Cerebellar cortex (tissue), 1 donor: ENCODE data around the gene PEDS1.
"Not testable (repeated sequence)": the region's sequence is repeated elsewhere in the genome, so short reads cannot be mapped to it uniquely, and the experiment has no call there.

Experiments used
- DNase-seq: peaks from one replicate; pipeline ENCODE4 v3.0.0-alpha.2; 2015; ENCODE audit warnings: low spot score

The PEDS1 gene

DNA sequence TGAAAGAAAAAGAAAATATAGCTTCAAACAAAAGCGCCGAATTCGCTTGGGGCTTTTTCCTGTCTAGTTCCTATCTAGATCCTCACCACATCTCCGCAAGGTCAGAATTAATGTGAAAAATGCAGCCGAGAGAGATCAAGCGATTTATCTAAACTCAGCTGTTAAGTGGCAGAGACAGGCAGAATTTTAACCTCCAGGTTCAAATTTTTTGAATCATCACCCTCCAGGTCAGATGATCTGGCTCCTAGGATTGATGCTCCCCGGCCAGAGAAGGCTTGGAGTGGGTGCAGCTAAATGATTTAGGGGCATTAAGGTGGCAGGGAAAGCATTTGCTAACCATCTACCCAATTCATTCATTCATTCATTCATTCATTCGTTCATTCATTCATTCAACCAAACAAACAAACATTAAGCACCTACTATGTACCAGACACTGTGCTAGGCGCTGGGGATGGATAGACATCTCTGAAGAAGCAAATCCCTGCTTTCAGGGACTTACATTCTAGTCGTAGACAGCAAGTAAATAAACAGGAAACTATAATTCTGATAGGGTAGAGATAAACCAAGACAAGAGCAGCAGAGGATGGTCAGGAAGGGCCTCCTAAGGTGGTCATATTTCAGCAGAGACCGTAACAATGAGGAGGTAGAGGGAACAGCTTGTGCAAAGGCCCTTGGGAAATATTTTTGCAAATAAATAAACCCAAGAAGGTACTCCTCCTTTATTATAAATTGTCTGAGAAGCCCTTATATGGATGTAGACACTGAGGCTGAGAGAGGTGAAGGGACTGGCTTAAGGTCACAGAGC, 39.9 kb downstream of the PEDS1 start:
- no peak for DNase-seq

DNA sequence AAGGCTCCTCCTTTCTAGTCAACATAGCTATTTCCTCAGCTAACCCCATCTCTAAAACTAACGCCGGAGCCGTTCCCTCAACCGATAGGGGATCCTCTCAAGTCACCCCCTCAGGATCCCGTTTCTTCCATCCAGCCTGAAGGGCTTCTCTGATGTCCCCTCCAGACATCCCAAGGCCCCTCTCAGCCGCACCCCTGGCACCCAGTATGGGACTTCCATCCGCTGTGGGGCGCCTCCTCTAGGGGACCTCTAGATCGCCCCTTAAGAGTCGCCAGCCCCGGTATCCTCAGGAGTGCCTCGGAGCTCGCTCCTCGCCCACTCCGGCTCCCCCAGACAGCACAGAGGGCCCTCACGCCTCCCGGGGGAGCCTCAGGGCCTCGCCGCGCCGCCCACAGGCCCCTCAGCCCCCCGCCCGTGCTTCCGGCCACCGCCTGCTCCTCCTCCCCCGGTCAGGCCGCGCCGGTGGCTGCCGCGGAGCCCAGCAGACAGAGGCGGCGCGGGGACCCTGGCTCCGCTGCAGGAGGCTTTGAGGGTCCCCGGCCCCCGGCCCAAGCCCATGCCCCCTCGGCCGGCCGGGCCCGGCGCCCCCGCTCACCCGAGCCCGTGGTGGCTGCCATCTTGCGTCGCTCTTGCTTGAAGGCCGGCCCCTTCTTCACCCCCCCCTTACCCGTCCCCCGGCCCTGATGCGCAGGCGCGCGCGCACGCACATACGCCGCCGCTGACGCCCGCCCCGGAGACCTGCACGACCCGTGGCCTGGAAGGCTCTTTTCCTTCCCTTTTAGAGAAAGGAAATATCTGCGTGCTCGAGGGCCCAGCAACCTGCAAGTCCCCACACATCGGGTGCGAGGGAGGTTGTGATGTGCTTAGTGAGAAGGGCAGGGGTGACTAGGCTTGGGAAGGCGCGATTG, 40.8 kb downstream of the PEDS1 start, which contains the start of gene UBE2V1:
Gene UBE2V1, minus strand, starts transcription at position 639 of the 908 bp plus-strand sequence. Its CDS starts 22 bp downstream, at position 617.
- peak; percentile 87 for DNase-seq

DNA sequence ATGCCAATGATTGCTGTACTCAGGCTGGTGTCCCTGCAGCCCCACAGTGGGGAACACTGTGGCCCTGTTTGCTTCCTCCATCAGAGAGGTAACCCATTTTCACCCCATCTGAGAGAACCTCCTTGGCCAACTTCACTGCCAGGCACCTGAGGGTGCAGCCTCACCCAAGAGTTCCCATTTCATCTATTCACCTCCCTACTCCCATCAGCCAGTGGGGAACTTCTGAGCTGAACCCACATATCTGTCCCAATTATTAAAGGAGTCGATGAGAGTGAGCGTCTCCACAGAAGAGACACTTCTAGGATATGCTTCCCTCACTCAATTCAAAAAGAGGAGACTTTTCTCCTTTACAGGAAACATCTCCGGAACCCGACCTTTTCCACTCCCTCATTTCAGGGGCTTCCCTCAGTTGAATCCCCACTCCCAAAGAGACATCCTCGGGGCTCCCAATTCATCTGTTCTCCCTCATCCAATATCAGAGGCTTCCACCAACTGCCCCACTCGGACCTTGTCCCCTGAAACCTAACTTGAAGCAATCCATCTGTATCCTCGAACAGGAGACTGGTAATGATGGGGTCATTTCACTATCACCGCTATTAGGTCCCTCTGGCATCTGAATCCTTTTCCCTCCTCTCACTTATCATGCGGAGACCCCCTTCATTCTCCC, 41.6 kb downstream of the PEDS1 start:
- DNase-seq: no peak

DNA sequence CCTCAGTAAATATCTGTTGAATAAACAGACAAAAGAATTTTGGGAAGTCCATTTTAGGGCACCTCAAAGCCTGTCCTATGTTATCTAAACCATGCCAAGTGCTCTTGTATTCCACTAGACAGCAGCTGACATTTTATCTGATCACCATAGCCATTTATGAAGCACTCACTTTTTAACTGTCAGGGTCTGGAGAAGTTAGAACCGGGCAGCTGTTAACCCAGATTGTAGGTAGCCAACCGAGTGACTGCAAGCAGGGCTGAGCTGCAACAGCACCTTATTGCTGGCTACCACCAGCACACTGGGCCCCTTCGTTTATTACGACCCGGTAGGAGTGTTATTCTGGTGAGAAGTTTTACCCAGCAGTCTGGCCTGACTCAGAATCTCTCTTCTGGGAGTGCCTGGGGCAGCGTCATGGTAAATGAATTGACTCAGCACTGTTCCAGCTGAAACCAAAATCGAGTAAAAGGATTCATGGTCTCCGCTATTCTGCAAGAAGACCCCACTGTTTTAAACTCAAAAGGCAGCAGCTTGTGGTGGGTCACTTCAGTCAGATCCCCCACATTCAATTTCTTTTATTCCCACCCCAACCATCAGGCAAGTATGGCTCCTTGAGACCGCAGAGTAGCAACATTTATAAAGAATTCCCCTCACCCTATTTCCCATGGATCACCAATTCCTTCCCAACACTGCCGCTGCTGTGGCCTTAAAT, 42.2 kb downstream of the PEDS1 start:
- no peak for DNase-seq

DNA sequence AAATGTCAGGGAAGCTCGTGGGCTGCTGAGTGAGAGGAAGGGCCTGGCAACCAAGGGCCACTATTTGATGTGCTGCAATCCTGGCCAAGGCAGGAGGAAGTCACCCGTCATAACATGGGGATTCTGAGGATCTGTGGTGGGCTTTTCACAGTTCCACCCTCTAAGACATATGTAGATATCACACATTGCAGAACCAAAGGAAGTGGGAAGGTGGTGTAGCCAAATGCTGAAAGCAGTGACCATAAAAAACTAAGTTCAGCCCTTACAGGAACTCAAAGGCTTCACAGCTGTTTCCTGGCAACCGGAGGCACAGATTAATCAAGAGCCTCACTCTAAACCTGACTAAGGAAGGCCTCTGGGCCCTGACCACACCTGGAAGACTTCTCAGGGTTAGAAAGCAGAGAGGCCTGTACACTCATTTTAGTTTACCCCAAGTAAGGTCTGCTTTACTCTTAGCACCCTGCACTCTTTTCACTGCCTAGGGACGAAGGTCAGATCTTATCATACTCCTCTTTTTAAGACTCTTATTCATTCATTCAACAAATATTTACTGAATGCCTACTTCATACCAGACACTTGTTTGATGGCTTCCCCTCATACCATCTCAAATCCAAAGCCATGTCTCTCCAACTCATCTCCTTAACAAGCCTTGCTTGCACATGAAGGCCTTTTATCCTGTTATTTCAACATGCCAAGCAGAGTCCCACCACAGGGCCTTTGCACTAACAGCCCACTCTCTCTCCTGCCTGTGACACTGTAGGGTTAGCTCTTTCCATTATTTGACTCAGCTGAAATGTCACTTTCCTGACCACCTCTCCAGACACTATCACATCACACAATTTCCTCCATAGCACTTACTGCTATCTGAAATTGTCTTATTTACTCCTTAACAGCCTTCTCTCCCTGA, 43.1 kb downstream of the PEDS1 start:
- DNase-seq: no peak

DNA sequence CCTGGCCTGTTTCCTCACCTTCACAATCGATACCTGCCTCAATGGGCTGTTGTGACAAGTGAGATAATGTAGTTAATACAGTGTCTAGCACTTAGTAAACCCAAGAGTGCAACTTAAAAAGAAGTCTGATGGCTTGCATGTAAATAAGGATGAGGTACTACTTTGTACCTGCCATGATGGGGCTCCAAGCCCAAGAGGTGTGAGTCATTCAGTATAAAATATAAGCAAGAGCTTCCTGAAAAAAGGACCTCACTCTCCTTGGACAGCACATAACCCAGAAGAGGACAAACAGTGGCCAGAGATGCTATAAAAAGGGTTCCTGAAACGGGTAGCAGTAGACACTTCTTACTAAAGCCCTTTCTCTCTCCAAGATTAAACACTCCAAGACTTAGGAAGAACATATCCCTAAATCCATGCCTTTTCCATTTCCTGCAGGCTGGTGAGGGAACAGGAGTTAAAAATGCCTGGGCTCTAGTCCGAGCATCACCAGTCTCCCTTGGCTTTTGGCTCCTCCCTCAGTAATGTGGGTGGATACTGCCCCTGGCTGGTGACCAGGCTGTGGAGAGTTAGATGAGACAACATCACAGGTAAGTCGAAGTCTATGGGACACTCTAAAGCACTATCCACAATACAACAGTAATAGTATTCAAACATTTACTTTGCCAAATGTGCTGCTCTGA, 44.8 kb downstream of the PEDS1 start:
- DNase-seq: no peak

DNA sequence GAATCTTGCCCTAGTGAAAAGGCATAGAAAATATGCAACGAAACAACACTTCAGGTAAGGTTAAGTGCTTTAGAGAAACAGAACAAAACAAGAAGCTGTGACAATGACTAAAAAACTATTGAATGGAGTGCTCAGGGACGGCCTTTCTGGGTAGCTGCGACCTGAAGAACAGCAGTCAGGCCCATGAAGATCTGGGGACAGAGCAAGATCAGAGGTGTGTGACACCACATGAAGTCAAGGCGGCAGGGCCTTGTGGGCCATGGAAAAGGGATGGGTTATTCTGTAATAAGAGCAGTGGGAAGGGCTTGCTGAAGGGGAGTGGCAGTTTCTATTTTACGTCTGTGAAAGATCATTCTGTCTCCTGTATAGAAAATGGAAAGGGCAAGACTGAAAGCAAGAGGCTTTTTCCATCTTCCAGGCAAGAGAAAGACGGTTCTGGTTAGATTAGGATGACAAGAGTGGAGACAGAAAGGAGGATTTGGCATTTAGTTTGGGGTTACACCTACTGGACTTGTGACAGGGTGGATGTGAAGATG, 45.7 kb downstream of the PEDS1 start:
- DNase-seq: no peak

DNA sequence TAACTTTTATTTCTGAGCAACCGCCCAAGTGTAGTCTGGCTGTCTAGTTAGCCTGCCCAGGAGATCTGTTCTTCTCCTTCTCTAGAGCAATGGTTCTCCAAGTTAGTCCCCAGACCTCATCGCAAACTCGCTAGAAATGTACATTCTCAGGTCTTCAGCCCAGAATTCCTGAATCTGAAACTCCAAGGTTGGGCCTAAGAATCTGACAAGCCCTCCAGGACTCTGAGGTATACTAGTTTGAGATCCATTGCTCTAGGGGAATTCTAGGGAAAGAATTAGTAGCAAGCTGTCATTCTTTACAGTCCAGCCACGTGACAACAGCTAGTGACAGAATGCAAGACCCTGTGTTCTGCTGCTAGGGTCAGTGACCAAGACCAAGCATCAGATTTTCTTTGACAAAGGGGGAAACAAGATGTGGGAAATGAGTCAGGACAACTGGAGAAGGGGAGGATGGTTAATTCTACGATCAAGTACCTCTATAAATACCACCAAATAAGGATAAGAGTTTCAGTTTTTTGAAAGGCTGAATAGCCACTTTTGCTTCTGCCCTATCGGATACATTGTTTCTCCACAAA, 46.4 kb downstream of the PEDS1 start:
- DNase-seq: no peak

DNA sequence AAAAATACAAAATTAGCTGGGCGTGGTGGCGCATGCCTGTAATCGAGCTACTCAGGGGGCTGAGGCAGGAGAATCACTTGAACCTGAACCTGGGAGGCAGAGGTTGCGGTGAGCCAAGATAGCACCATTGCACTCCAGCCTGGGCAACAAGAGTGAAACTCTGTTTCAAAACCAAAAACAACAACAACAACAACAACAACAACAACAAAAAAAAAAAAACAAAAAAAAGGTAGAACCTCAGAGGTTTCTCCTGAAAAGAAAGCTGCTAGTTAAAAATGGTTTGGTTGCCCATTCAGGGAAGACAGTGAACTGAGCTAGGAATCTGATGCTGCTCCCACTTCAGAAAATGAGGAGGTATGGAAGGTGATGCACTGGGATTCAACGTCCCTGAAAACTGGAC, 46.9 kb downstream of the PEDS1 start:
- DNase-seq: not testable (repeated sequence)
